CD4-positive, alpha-beta T cell (primary cell): ENCODE data around the gene DMKN. TPM values are rescaled to one million over a fixed set of nuclear protein-coding genes. Genes with fewer than 3 reads are reported as not detected.

Source experiments
- ATAC-seq: fragments of 200-7000 bp; cut with Tn5 transposase; one replicate; pipeline ENCODE4 v1.10.0; 2022; ENCODE audit warnings: mild to moderate bottlenecking; ENCODE audit not compliant: poor library complexity
- CTCF ChIA-PET: fragments of 350-600 bp; sonication (Branson Sonifier 250); formaldehyde crosslinking; loops from one replicate; lab custom pipeline; 2021; ENCODE audit warnings: antibody characterized with exemption, inconsistent platforms; lab: Charles Lee
- POLR2A ChIA-PET: fragments of 350-600 bp; sonication (Branson Sonifier 250); formaldehyde crosslinking; loops from one replicate; lab custom pipeline; 2021; ENCODE audit warnings: antibody characterized with exemption, inconsistent platforms; lab: Charles Lee
- DNase-seq, 14 experiments: peaks; one replicate each; pipeline ENCODE4 v3.0.0-alpha.2; 2013 to 2020; ENCODE audit warnings: mixed read lengths in 2 of 14
- H3K27ac ChIP-seq, 2 donors: one replicate each; pipeline versions ENCODE4 v1.5.1 to v1.7.0; 2013; ENCODE audit warnings: low read length in 2 of 2, low read depth in 1 of 2, mild to moderate bottlenecking in 1 of 2
- H3K27me3 ChIP-seq, 2 experiments: 1 replicate in 1 of 2; 2 replicates in 1 of 2; pipeline versions ENCODE4 v1.6.1 to v1.7.0; 2013; ENCODE audit warnings: low read length in 2 of 2, control low read depth in 1 of 2, mild to moderate bottlenecking in 1 of 2, moderate library complexity in 1 of 2; ENCODE audit not compliant: insufficient read depth in 2 of 2, control insufficient read depth in 1 of 2
- H3K36me3 ChIP-seq: one replicate; pipeline ENCODE4 v1.6.1; 2013; ENCODE audit warnings: low read length, control low read depth; ENCODE audit not compliant: insufficient read depth
- H3K4me1 ChIP-seq: one replicate; pipeline ENCODE4 v1.6.1; 2013; ENCODE audit warnings: low read length, control low read depth; ENCODE audit not compliant: insufficient read depth
- H3K4me3 ChIP-seq: one replicate; pipeline ENCODE4 v1.5.1; 2013; ENCODE audit warnings: mild to moderate bottlenecking, low read length, moderate library complexity
- H3K9me3 ChIP-seq, 2 experiments: 1 replicate in 1 of 2; 2 replicates in 1 of 2; pipeline versions ENCODE4 v1.6.1 to v1.7.0; 2013; ENCODE audit warnings: low read length in 2 of 2, mild to moderate bottlenecking in 2 of 2, control low read depth in 1 of 2, moderate library complexity in 1 of 2; ENCODE audit not compliant: control insufficient read depth in 1 of 2, insufficient read depth in 1 of 2
- H3K27ac Mint-ChIP-seq: one replicate; pipeline ENCODE4 v1.8.0; 2020; ENCODE audit warnings: mixed read lengths
- H3K27me3 Mint-ChIP-seq: one replicate; pipeline ENCODE4 v1.8.0; 2021; ENCODE audit warnings: mixed read lengths
- H3K36me3 Mint-ChIP-seq: one replicate; pipeline ENCODE4 v1.8.0; 2021; ENCODE audit warnings: low read depth, mixed read lengths
- H3K4me1 Mint-ChIP-seq: one replicate; pipeline ENCODE4 v1.8.0; 2021; ENCODE audit warnings: low read depth, mixed read lengths
- H3K4me3 Mint-ChIP-seq: one replicate; pipeline ENCODE4 v1.8.0; 2020; ENCODE audit warnings: mild to moderate bottlenecking, mixed read lengths
- H3K9me3 Mint-ChIP-seq: one replicate; pipeline ENCODE4 v1.8.0; 2020; ENCODE audit warnings: mixed read lengths
- CTCF ChIP-seq: fragments of 200-600 bp; IDR thresholded peaks from one replicate; pipeline ENCODE4 v1.8.0; 2022; ENCODE audit warnings: antibody characterized with exemption, mild to moderate bottlenecking
- intact Hi-C, 2 experiments: fragments of 100-400 bp; cut with DNase I in 1 of 2; cut with micrococcal nuclease in 1 of 2; formaldehyde crosslinking; loops; one replicate each; pipeline versions ENCODE4 v1.15.1 to v1.9.0; 2023 to 2025; cut with DNase I, micrococcal nuclease
- total RNA-seq, 174 experiments: library from RNA in 2 of 174; stranded (reverse) in 2 of 174; gene quantifications; one replicate each; pipeline ENCODE4 v1.2.3 and lab custom pipeline; 2021 to 2026

Gene DMKN
- total RNA-seq, 2 experiments from 2014 or later = not detected

DNA sequence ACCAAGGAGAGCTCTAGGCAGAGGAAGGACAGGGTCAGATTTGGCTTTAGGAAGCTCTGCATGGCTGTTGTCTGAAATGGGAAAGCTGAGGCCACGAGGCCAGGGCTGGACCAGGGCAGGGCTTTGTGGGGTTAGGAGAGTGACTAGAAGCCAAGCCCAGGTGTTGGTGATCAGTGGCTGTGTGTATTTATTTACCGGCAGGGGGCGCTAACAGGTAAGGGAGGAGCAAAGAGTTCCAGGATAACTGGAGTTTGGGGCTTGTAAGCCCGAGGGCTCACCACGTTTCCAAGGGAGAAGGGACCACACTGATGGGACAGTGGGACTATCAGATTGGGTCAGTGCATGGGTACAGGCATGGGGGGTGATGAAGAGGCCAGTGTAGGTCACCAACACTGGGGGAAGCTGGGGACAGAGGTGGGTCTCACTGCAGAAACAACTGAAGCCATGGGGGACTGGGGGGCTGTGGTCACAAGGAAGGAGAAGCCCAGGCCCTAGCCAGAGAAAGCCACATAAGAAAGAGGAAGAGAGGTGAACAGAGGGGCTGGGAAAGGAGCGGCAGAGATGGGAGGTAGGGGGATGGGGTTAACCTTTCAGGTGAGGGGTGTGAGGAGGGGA lies 35.8 kb upstream of the DMKN start:
- H3K9me3 ChIP-seq = no peaks in the 10 kb centered on the region
- no peaks in the 10 kb centered on the region for H3K27me3 ChIP-seq
- peak overlapping the region; percentile 70 for H3K4me3 Mint-ChIP-seq
- peaks cover 18% of the 10 kb centered on the region for H3K36me3 Mint-ChIP-seq
- peaks cover 32% of the 10 kb centered on the region for H3K4me1 Mint-ChIP-seq
- peaks cover 38% of the 10 kb centered on the region for H3K4me1 ChIP-seq
- peaks cover 9% of the 10 kb centered on the region for H3K36me3 ChIP-seq
- no peak overlapping the region for H3K27ac Mint-ChIP-seq
- H3K27ac ChIP-seq = no peak overlapping the region
- H3K9me3 Mint-ChIP-seq = no peaks in the 10 kb centered on the region
- intact Hi-C loops = loop anchor here (2.0 to 5.0 kb wide), 4 partner anchors 43 to 168 kb away; partner anchors contain the start of genes COX6B1 (in 1 of the 2) and RBM42 (in 1 of the 2)
- CTCF ChIA-PET = interaction anchor here (0.6 to 1.3 kb wide), 3 partner anchors 39 to 213 kb away, joined by 3 to 5 read pairs (median 4); no protein-coding TSS in a partner anchor
- ATAC-seq (no peak), DNase-seq (peak; percentile 15 to 86 (median 48))
- POLR2A ChIA-PET = no interaction called here
- TF ChIP-seq CTCF = peak; percentile 73
- no peaks in the 10 kb centered on the region for H3K27me3 Mint-ChIP-seq
- H3K4me3 ChIP-seq = no peak overlapping the region

- Mint-ChIP-seq H3K4me1 (peaks cover 36% of the 10 kb centered on the region), H3K36me3 (peaks cover 18% of the 10 kb centered on the region), H3K9me3 (no peaks in the 10 kb centered on the region), H3K27ac (peak overlapping the region; percentile 93), H3K4me3 (peak overlapping the region; percentile 90), H3K27me3 (no peaks in the 10 kb centered on the region)
- no peak for DNase-seq
- peaks cover 40% of the 10 kb centered on the region for H3K4me1 ChIP-seq
- H3K9me3 ChIP-seq = no peaks in the 10 kb centered on the region
- intact Hi-C loops = loop anchor here (2.0 to 5.0 kb wide), 4 partner anchors 46 to 384 kb away; partner anchors contain the start of genes COX6B1 (in 1 of the 2) and RBM42 (in 1 of the 2)
- no peak for ATAC-seq
- CTCF ChIA-PET = no interaction called here
- POLR2A ChIA-PET = no interaction called here
- no peak for TF ChIP-seq CTCF
- H3K4me3 ChIP-seq = peak overlapping the region; percentile 93
- no peaks in the 10 kb centered on the region for H3K27me3 ChIP-seq
- no peak overlapping the region for H3K27ac ChIP-seq
- peaks cover 9% of the 10 kb centered on the region for H3K36me3 ChIP-seq
Observed at GRCh38 chr19:35546532-35546931, 33.1 kb upstream of the DMKN start.

- peak overlapping the region; percentile 93 for H3K4me3 ChIP-seq
- no peak for TF ChIP-seq CTCF
- no peaks in the 10 kb centered on the region for H3K9me3 Mint-ChIP-seq
- H3K27ac ChIP-seq = peak overlapping the region; percentile 64 to 68
- peak overlapping the region; percentile 93 for H3K27ac Mint-ChIP-seq
- peaks cover 9% of the 10 kb centered on the region for H3K36me3 ChIP-seq
- ChIA-PET POLR2A (no interaction called here), CTCF (no interaction called here)
- no peaks in the 10 kb centered on the region for H3K27me3 ChIP-seq
- H3K4me1 Mint-ChIP-seq = peaks cover 36% of the 10 kb centered on the region
- H3K27me3 Mint-ChIP-seq = no peaks in the 10 kb centered on the region
- H3K9me3 ChIP-seq = no peaks in the 10 kb centered on the region
- DNase-seq = peak in 12 of 14 experiments; percentile 5 to 61 (median 32)
- intact Hi-C loops = loop anchor here (1.0 to 5.0 kb wide), 5 partner anchors 46 to 385 kb away; partner anchors contain the start of genes COX6B1 (in 1 of the 2) and RBM42 (in 1 of the 2)
- ATAC-seq = peak; percentile 53
- H3K36me3 Mint-ChIP-seq = peaks cover 16% of the 10 kb centered on the region
- H3K4me3 Mint-ChIP-seq = peak overlapping the region; percentile 90
- peaks cover 40% of the 10 kb centered on the region for H3K4me1 ChIP-seq
Observed at GRCh38 chr19:35545855-35546381, 32.5 kb upstream of the DMKN start.
